Left lobe of liver (tissue), 2 donors: ENCODE data around the gene FNDC7. TPM values are rescaled to one million over a fixed set of nuclear protein-coding genes. Genes with fewer than 3 reads are reported as not detected.
"Not testable (repeated sequence)": the region's sequence is repeated elsewhere in the genome, so short reads cannot be mapped to it uniquely, and the experiment has no call there.

Experiments
- ATAC-seq: fragments of 200-7000 bp; cut with Tn5 transposase; one replicate; pipeline ENCODE4 v1.9.1; 2020; ENCODE audit warnings: mild to moderate bottlenecking, moderate library complexity
- DNase-seq: peaks from one replicate; pipeline ENCODE4 v3.0.0-alpha.2; 2020; ENCODE audit warnings: low spot score
- total RNA-seq: library from RNA; stranded (reverse); gene quantifications from one replicate; pipeline ENCODE4 v1.2.1, GENCODE V29; 2021
- donor health status: DM: no; HTN: no; CAD: no; lungs with moderate emphysema.
- donor health status: DM: no; HTN: yes; CAD: no.

The FNDC7 gene
- total RNA-seq, 1 donor from 2014 or later: not detected

DNA sequence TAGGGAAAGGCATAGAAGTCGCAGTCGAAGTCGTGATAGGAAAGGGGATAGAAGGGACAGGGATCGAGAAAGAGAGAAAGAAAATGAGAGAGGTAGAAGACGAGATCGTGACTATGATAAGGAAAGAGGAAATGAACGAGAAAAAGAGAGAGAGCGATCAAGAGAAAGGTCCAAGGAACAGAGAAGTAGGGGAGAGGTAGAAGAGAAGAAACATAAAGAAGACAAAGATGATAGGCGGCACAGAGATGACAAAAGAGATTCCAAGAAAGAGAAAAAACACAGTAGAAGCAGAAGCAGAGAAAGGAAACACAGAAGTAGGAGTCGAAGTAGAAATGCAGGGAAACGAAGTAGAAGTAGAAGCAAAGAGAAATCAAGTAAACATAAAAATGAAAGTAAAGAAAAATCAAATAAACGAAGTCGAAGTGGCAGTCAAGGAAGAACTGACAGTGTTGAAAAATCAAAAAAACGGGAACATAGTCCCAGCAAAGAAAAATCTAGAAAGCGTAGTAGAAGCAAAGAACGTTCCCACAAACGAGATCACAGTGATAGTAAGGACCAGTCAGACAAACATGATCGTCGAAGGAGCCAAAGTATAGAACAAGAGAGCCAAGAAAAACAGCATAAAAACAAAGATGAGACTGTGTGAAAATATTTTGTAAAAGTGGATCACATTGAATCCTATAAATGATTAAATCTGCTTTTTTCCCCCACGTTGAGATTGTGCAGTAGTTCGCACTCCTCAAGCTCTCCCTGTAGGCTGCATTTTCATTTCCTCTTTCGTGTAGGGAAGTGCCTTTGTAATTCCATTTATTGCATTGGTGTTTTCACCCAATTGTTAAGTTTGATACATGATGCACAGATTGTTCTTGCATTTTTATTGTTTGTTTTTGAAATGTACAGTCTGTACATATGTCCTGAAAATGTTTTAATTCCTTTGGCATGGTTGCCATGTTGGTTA is 13.1 kb upstream of the FNDC7 start:
- ATAC-seq: no peak
- DNase-seq: no peak

DNA sequence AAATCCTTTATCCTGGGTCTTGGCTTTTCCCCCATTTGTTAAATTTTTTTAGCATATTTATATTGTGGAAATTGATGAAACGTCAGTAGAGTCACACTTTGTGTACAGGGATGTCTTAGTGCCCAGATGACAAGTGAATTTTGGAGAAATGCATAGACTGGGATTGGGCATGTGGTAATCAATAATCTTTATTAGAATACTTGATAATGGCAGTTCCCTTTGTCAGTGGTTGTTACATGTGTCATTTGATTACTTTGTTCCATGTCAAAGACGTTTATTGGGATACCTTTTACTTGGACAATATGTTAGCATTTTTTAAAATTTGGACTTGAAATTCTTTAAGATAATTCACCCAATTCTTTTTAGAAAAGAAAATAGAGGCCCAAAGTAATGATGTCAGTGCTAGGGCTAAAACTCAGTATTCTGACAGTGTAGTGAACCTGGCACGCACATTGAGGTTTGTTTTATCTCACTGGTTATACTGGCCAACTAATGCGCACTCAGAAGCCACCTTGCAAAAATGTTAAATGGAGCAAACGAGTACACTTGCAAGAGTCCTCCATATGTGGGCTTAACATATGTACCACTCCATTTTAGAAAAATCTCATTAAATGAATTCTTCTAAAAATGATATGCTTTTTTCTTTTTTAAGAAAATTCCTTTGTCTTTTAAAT is 11.4 kb upstream of the FNDC7 start:
- ATAC-seq: no peak
- no peak for DNase-seq

DNA sequence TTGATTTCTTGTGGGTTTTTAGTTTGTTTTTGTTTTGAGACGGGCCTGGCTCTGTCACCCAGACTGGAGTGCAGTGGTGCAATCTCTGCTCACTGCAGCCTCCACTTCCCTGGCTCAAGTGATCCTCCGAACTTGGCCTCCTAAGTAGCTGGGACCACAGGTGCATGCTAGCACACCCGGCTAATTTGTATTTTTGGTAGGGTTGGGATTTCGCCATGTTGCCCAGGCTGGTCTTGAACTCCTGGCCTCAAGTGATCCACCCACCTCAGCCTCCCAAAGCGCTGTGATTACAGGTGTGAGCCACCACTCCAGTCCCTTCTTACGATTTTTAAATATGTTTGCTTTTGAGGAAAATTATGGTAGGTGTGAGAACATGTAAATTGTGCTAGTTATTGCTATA is 10.6 kb upstream of the FNDC7 start:
- not testable (repeated sequence) for ATAC-seq, DNase-seq

DNA sequence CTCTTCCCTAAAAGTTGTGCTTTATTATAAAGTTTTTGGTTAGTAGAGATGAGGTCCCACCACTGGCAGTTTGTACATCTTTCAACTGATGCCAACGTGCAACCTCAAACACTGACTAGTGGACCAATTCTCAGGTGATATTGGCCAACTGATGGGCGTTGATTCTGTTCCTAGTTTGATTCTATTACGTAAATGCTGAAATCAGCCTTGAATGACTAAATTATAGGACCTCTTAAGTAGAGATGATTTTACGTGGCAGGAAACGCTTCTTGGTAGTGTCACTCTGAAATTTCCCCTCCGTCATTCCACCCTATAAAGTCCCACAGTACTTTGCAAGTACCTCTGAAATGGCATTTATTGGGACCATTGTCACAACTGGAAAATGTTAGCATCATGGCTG is 8.8 kb upstream of the FNDC7 start:
- ATAC-seq: no peak
- no peak for DNase-seq

DNA sequence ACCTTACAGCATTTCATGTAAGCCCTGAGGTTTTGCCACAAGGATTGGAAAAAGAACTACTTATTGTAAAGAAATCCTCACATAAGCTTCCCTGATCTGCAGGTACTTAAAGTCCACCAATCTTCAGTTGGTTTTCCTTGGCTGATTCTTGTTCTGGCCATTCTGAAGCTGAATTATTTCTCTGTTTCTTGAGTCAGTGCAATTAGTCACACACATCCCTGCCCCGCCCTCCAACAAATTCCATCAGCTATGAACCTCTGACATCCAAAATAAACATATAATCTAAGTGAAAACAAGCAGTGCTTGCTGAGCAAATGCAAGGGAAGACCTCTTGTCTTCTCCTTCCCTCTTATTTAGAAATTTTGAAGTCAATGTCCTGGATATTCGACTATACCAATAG is 8.2 kb upstream of the FNDC7 start:
- DNase-seq (no peak), ATAC-seq (no peak)

DNA sequence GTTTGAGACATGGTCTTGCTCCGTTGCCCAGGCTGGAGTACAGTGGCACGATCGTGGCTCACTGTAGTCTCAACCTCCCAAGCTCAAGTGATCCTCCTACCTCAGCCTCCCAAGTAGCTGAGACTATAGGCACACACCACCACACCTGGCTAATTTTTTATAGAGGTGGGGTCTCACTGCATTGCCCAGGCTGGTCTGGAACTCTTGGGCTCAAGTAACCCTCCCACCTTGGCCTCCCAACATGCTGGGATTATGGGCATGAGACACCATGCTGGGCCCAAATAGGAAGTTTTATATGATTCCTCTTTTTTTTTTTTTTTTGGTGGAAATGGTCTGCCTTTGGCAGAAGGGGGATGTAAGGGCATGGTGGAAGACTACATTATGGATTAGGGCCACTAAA is 6.1 kb upstream of the FNDC7 start:
- ATAC-seq: no peak
- DNase-seq: no peak

DNA sequence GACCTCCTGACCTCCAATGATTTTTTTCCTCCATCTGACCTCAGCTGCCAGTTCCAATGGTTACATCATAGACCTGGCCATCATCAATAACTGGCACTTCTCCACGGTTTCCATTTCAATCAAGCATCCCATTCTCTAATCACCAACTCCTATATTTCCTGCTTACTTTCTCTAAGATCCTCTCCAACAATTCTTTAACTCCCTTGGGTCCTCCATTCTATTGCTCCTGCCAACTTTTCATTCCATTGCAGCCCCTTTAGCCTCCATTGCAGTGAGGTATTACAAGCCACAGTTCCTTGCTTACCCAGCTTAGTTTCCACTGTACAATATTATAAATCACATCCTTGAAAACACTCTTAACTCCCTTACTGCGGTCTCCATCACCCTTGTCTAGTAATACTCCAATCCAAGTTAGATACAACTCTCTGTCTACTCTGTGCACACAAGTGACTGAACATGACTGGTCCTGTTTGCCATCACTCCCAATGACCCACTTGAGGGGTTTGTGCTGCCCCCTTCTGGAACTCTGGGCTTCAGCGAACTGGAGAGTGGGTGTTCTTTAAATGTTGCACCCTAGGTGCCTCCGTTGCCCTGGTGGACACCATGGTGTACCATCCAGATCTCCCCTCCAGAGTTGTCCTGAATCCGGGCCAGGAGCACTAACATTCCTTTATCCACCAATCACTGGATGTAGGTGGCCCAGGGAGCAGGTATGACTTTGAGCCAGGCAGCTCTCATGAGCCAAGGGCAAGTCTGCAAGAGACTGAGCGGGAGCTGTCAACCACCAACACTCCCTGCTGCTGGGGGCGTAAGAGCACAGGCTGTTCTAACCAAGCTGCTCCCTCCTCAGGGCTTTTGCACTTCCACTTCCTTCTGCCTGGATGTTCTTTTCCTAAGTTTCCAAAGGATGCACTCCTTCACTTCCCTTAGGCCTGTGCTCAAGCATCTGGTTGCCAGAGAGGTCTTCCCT is 3.7 kb upstream of the FNDC7 start:
- DNase-seq: no peak
- no peak for ATAC-seq

DNA sequence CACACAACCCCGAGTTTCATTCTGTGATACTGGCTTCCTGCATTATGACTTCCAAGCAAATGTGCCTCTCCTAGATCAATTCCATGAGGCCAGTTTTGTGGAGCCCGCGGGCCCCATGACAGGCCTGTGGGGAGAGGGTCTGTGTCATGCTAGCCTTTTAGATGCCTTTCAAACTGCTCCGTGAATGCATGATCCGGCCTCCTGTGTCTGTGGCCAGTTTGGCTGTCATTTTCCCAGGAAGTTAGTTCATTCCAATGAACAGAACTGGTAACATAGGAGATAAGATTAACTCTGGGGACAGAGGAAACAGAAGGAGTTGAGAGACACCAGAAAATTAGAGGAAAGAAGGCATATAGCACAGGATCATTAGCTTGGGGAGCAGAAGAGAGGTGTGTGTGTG is 3.2 kb downstream of the FNDC7 start:
- ATAC-seq (no peak), DNase-seq (no peak)

DNA sequence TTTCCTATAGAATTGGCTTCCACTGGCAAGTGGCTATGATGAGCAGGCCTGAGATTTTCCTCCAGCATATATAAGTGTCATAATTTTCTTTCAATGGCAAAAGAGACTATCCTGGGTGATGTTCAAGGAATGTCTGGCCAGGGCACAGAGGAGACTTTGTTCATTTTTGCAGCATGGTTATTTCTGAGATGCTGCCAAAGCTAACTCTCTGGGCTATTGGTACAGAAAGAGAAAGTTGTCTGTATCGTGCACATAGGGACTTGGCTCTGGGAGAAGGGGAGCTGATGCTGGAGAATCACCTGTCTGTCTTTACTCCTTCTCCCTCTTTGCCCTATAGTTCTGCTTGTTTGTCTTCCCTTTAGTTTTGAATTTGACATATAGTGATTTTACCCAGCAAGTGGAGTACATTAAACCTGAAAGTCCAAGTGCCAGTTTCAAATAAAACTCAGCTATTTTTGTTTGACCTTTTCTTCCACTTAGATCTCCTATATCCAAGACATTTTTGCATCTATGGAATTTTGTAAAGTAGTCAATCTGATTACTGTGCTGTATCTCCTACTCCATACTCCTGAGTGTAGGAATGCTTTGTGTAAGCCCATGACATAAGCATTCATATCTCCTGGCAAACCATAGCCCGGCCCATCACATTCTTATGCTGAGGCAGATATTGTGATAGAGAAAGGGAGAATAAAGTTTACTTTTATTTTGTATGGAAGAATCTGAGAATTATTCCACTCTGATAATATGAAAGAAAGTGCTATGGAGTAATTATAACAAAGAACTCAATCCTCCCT is 3.9 kb downstream of the FNDC7 start:
- no peak for ATAC-seq
- DNase-seq: no peak

DNA sequence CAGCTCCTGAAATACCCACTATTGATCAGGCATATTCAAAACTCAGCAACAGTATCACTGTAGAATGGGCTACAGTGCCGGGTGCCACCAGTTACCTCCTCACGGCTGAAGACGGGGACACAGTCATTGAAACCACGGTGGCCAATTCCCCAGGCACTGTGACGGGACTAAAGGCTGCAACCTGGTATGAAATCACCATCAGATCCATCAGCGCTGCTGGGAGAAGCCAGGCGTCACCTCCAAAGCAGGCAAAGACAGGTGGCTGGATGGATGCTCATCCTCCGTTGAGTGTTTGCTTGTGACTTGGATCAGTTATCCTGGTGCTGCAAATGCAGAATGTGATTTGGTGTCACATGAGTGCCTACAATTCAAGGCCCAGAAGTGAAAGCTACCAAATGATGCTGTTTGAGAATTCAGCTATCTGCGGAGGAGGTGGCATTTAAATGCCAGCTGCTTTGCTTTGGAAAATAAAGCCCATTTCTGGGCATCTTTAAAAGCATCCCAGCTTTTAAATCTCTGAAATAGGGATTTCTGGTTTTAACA is 5.1 kb downstream of the FNDC7 start:
- ATAC-seq (no peak), DNase-seq (no peak)

DNA sequence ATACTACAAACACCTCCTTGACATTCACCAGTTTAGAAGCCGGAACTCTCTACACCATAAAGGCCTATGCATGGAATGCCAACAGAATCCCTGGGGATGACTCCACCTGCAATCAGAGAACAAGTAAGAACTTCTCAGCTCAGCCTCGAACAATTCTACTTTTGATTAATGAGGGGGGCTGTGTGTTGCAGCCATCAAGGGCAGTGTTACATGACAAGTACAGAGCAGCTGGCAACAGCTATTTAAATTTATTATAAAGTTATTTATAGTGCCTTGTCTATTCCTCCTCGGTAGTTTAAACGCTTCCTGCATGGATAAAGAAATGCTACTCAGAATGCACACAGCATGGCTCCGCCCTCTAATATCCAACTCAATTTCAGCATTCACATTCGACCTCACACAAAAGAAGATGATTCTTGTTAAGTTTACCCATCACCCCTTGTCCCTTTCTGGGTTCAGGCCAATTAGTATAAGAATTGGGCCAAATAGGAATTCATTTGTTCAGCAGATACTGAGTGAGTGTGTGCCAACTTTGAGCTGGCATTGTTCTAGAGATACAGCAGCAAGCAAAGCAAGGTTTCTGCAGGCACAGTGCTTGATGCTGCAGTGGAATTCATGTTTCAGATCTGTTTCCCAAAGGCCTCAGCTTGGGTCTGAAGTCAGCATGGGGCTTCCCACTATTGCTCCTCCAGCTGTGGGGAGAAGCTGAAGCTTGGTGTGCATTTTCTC is 6.4 kb downstream of the FNDC7 start:
- DNase-seq (no peak), ATAC-seq (no peak)

DNA sequence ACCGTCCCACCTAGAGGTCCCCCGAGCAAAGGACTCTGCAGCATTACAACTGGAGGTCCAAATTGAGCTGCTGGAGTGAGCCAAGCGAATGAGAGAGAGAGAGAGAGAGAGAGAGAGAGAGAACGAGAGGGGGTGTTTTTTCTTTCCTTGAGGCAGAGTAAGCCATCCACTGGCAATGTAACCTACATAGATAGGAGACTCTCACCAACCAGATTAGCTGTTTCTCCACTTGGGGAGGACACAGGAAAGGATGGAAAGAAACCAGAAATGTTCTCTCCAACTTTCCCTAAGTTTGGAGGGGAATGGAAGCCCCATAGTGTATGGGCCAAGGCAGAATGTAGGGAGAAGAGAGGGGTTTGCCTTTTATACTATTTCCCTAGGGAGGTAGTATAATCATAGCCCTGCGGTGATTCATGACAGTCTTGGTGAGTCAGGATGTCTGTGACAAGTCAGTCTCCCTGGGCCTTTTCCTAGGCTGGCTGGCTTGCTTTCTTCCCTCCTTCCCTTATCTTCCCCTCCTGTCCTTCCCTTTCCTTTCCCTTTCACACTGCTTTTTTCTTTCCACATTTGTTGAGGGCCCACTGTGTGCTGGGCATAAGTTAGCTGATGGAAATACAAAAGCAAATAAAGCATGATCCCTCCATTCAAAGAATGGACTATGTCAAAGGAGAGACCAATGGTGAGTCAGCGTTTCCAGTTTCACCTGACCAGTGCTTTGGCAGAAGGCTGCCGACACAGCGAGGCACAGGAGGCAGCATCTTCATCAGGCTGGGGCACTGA is 7.1 kb downstream of the FNDC7 start:
- DNase-seq (no peak), ATAC-seq (no peak)

DNA sequence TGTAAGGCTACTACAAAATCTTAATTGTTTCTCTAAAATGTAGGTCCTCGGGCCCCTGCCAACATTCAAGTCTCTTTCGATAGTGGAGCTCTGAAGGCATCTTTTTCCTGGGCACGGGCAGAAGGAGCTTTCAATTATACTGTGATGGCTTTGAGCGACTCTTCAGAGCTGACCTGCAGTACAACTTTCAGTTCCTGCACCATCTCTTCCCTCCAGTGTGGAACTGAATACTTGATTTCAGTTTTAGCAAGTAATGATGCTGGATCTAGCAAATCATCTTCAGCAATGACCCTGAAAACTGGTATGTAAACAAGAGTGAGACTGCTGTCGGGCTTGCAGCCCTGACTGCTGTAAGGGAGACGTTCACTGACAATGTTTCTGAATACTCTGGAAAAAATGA is 9.6 kb downstream of the FNDC7 start:
- DNase-seq: no peak
- no peak for ATAC-seq

DNA sequence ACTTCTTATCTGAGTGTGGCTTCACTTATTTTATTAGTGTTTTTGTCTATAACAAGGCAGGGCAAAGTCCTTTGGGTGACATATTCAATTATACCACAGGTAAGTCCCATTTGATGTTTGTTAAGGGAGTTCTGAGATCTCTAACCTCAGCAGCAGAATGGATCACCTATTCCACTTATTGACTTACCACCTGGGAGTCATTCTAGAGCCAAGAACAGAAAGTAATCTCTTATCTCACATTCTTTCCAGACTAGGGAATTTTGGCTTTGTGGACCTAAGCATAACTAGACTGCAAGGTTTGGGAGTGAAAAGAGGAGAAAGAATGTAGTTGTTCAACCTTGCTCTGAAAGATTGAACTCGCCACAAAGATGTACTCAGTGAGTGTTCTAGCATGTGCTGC is 13.2 kb downstream of the FNDC7 start:
- ATAC-seq (no peak), DNase-seq (no peak)

DNA sequence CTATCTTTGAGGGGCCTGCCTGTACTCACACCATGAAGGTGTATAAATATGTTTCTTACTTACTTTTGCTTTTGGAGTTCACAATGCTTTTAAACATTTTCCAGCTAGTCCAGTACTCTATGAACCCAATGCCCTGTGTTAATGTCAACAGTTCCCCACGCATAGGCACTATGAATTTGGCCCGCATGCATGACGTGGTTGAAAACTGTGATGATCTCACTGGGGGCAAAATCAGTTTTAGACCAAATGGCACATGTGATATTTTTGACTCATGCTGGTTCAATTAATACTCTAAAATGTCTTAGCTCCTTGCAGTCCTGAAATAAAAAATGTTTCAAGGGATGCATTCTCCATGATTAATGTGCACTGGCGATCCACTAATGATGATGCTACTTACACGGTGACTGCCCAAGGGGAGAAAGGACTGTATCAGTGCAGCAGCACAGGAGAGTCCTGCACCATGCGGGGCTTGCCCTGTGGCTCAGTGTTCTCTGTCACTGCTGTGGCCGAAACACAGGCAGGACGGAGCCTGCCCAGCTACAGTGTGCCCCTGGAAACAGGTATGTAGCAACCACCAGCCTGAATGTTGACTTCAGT is 15.7 kb downstream of the FNDC7 start:
- DNase-seq (no peak), ATAC-seq (no peak)

DNA sequence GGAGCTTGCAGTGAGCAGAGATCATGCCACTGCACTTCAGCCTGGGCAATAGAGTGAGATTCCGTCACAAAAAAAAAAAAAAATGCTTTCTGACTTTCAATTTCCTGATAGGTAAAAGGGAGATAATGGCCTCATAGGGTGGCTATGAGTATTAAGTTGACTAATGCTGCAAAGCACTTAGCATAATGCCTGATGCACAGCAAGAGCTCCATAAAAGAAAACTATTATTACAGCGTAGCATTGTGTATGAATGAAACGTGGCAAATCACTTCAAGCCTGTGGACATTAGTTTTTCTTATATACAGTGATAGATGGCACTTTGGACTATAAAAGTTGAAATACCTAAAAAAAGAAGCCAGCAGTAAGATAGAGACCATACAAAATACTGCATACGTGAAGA is 16.8 kb downstream of the FNDC7 start:
- ATAC-seq (no peak), DNase-seq (no peak)

DNA sequence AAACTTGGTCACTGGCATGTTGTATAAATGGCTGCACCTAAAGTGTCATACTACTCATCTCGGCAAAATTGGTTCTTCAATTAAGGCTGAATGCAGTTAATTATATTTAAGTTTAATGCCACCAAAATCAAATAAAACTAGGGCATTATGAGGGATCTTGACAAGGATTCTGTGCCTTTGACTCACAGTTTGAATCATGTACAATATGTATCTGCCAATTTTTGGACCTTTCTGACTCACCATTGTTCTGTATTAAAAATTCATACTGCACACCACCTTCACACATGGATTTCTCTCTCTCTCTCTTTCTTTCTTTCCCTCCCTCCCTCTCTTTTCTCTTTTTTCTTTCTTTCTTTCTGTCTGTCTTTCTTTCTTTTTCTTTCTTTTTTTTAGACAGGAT is 19.7 kb downstream of the FNDC7 start:
- ATAC-seq: no peak
- DNase-seq: no peak

DNA sequence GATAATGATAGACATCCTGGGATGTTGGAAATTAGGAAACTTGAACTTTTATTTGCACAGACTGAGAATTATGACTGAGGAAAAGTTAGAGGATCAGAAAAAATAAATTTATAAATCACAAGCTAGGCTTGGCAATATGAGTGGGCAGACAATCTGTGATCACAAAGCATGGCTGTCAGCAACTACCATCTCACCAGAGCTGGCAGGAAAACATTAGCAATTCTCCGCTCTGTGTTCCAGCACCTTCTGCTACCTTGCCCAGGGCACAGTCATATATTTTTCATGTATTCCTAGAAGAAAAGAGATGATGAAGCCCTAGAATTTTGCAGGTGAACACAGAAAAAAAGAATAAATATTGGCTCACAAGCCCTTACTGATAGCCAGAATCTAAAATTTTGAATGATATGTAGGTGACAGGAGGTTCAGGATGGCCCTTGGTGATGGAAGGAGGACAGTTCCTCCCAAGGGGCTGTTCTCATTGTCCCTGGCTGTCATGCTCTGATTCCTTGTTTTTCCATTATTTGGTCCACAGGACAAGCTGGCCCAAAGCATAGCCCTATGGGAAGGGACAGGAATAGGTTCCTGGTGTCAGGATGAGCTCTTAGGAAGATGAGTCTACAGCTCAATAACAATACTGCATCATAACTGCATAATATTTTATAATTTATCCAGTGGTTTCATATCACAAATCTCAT is 21.6 kb downstream of the FNDC7 start:
- ATAC-seq: no peak

More for the DNA sequence above, 21.6 kb downstream of the FNDC7 start:
- DNase-seq: no peak
